Hepatocyte (in vitro differentiated cells): ENCODE data around the gene DAB1. TPM values are rescaled to one million over a fixed set of nuclear protein-coding genes. Genes with fewer than 3 reads are reported as not detected.

Source experiments
- DNase-seq: peaks from one replicate; pipeline ENCODE4 v3.0.0-alpha.2; 2016; ENCODE audit warnings: low spot score
- H2AFZ ChIP-seq: fragments of 200-600 bp; sonication (generic); 2 replicates; pipeline ENCODE4 v1.6.0; 2016; ENCODE audit warnings: antibody characterized with exemption, mild to moderate bottlenecking
- H3K27ac ChIP-seq: fragments of 200-600 bp; sonication (generic); 2 replicates; pipeline ENCODE4 v1.5.1; 2016; ENCODE audit warnings: mild to moderate bottlenecking
- H3K27me3 ChIP-seq: fragments of 200-600 bp; sonication (generic); 2 replicates; pipeline ENCODE4 v1.6.1; 2016
- H3K36me3 ChIP-seq: fragments of 200-600 bp; sonication (generic); replicated peaks from 2 replicates; pipeline ENCODE4 v1.5.1; 2016; ENCODE audit warnings: low read depth; ENCODE audit not compliant: insufficient read depth
- H3K4me1 ChIP-seq: fragments of 200-600 bp; sonication (generic); 2 replicates; pipeline ENCODE4 v1.5.1; 2016; ENCODE audit warnings: mild to moderate bottlenecking, moderate library complexity; ENCODE audit not compliant: insufficient read depth
- H3K4me2 ChIP-seq: fragments of 200-600 bp; sonication (generic); 2 replicates; pipeline ENCODE4 v1.6.0; 2016
- H3K4me3 ChIP-seq: fragments of 200-600 bp; sonication (generic); 2 replicates; pipeline ENCODE4 v1.5.1; 2016; ENCODE audit warnings: mild to moderate bottlenecking
- H3K79me2 ChIP-seq: fragments of 200-600 bp; sonication (generic); 2 replicates; pipeline ENCODE4 v1.6.0; 2017; ENCODE audit warnings: mild to moderate bottlenecking
- H3K9me2 ChIP-seq: fragments of 200-600 bp; sonication (generic); replicated peaks from 2 replicates; pipeline ENCODE4 v1.6.0; 2017; ENCODE audit warnings: mild to moderate bottlenecking; ENCODE audit not compliant: insufficient read depth
- H3K9me3 ChIP-seq: fragments of 200-600 bp; sonication (generic); 2 replicates; pipeline ENCODE4 v1.5.1; 2016; ENCODE audit warnings: low read depth, mild to moderate bottlenecking
- H4K20me1 ChIP-seq: fragments of 200-600 bp; sonication (generic); 2 replicates; pipeline ENCODE4 v1.6.0; 2016; ENCODE audit warnings: mild to moderate bottlenecking; ENCODE audit not compliant: insufficient read depth, poor library complexity, severe bottlenecking
- CTCF ChIP-seq: fragments of 200-600 bp; sonication (generic); IDR thresholded peaks from 2 replicates; pipeline ENCODE4 v1.5.1; 2016; ENCODE audit warnings: antibody characterized with exemption, mild to moderate bottlenecking; ENCODE audit not compliant: poor library complexity
- EZH2 ChIP-seq: fragments of 200-600 bp; sonication (generic); IDR thresholded peaks from 2 replicates; pipeline ENCODE4 v1.6.1; 2016; ENCODE audit warnings: antibody characterized with exemption, mild to moderate bottlenecking, borderline replicate concordance
- EZH2phosphoT487 ChIP-seq: fragments of 200-600 bp; sonication (generic); IDR thresholded peaks from one replicate; pipeline ENCODE4 v1.6.1; 2018; ENCODE audit warnings: antibody characterized with exemption, mild to moderate bottlenecking, low read depth, moderate library complexity; ENCODE audit not compliant: unreplicated experiment, severe bottlenecking
- WGBS: methylation state at CpG from one replicate; pipeline ENCODE4 v1.1.6; 2016; ENCODE audit warnings: low lambda C conversion rate; ENCODE audit errors: missing lambda C conversion rate; 5-methylcytosine and 5-hydroxymethylcytosine counted together
- polyA plus RNA-seq: library from polyadenylated mRNA; unstranded; fragments of >200 nt; fragmentation: Nextera tagmentation; extraction: Ambion mirVana; gene quantifications from 2 replicates; pipeline ENCODE4 v1.2.1, GENCODE V29; 2016
- total RNA-seq: library from RNA; depleted of rRNA; stranded (reverse); fragments of >200 nt; gene quantifications from 2 replicates; pipeline ENCODE4 v1.2.3, GENCODE V29; 2014

DAB1 gene
- total and polyA plus RNA-seq, 2 experiments from 2014 or later, result 19.5 to 37.6 TPM

- H3K27ac ChIP-seq, result peak overlapping the region; percentile 97
- peak; percentile 42 for DNase-seq
- H3K9me2 ChIP-seq, result no peaks in the 10 kb centered on the region
- H3K9me3 ChIP-seq, result no peaks in the 10 kb centered on the region
- 89% methylated on average over 4 of the region's 4 CpGs for WGBS
- H2AFZ ChIP-seq, result no peak overlapping the region
- TF ChIP-seq EZH2phosphoT487, result no peak
- TF ChIP-seq CTCF, result no peak
- no peak for TF ChIP-seq EZH2
- H3K4me1 ChIP-seq, result peaks cover 24% of the 10 kb centered on the region
- H3K36me3 ChIP-seq, result no peaks in the 10 kb centered on the region
- no peak overlapping the region for H3K4me3 ChIP-seq
- H3K4me2 ChIP-seq, result peak overlapping the region; percentile 50
- peaks cover 12% of the 10 kb centered on the region for H3K79me2 ChIP-seq
- no peaks in the 10 kb centered on the region for H3K27me3 ChIP-seq
- no peaks in the 10 kb centered on the region for H4K20me1 ChIP-seq
Observed at GRCh38 chr1:57307392-57308170, 116.3 kb downstream of the DAB1 start.

GRCh38 chr1:57304591-57304990, 119.3 kb downstream of the DAB1 start:
- Histone ChIP-seq H3K79me2 (peaks cover 12% of the 10 kb centered on the region), H3K27ac (no peak overlapping the region), H3K27me3 (no peaks in the 10 kb centered on the region), H4K20me1 (no peaks in the 10 kb centered on the region), H3K4me2 (no peak overlapping the region), H2AFZ (no peak overlapping the region), H3K4me1 (no peaks in the 10 kb centered on the region), H3K36me3 (no peaks in the 10 kb centered on the region), H3K9me2 (no peaks in the 10 kb centered on the region), H3K9me3 (no peaks in the 10 kb centered on the region), H3K4me3 (no peak overlapping the region)
- TF ChIP-seq CTCF (no peak), EZH2phosphoT487 (no peak)
- 92% methylated on average over 3 of the region's 3 CpGs for WGBS
- DNase-seq, result no peak

GRCh38 chr1:57302812-57303596, 120.9 kb downstream of the DAB1 start:
- H3K4me2 ChIP-seq, result no peak overlapping the region
- no peak overlapping the region for H3K27ac ChIP-seq
- H3K79me2 ChIP-seq, result peaks cover 9% of the 10 kb centered on the region
- no peaks in the 10 kb centered on the region for H3K36me3 ChIP-seq
- H3K4me1 ChIP-seq, result no peaks in the 10 kb centered on the region
- no peaks in the 10 kb centered on the region for H3K27me3 ChIP-seq
- no peak overlapping the region for H2AFZ ChIP-seq
- DNase-seq, result no peak
- H3K4me3 ChIP-seq, result no peak overlapping the region
- H4K20me1 ChIP-seq, result no peaks in the 10 kb centered on the region
- no peaks in the 10 kb centered on the region for H3K9me2 ChIP-seq
- WGBS, result 80% methylated on average over 5 of the region's 5 CpGs
- no peaks in the 10 kb centered on the region for H3K9me3 ChIP-seq
- TF ChIP-seq CTCF, result no peak
- no peak for TF ChIP-seq EZH2
- no peak for TF ChIP-seq EZH2phosphoT487
